ENCODE measurements around the gene ANKS3. TPM values are rescaled to one million over a fixed set of nuclear protein-coding genes. Genes with fewer than 3 reads are reported as not detected.
A peak's percentile ranks its signal among the peaks of the same experiment; 100 is the strongest.

ANKS3 gene
- polyA plus RNA-seq (2014; cell fraction: cytosol; rRNA removed): 33.9 and 46.6 TPM in 2 replicates
- polyA plus RNA-seq (2014; cell fraction: nucleus; rRNA removed): 92.4 and 96.7 TPM in 2 replicates

GRCh38 chr16:4734063-4734729, at the start of gene ANKS3, which contains the start of gene DNAAF8:
TSS of gene ANKS3 (minus strand) at chr16:4734271. CDS start at chr16:4730149, 4,122 bp downstream.
TSS of gene DNAAF8 (plus strand) at chr16:4734537. CDS start at chr16:4736515, 1,978 bp downstream.
- peak; percentile 95 for DNase-seq (ENCODE audit: low spot score)

- DNase-seq (ENCODE audit: low spot score): no peak
Observed at GRCh38 chr16:4783251-4783950, 49.3 kb upstream of the ANKS3 start.

GRCh38 chr16:4780235-4780634, 46.2 kb upstream of the ANKS3 start:
- DNase-seq (ENCODE audit: low spot score): no peak

- DNase-seq (ENCODE audit: low spot score): no peak
Observed at GRCh38 chr16:4778050-4778392, 44.0 kb upstream of the ANKS3 start.

GRCh38 chr16:4777339-4778049, 43.4 kb upstream of the ANKS3 start:
- DNase-seq (ENCODE audit: low spot score): no peak

- no peak for DNase-seq (ENCODE audit: low spot score)
Observed at GRCh38 chr16:4776141-4776705, 42.2 kb upstream of the ANKS3 start.

GRCh38 chr16:4775005-4775404, 40.9 kb upstream of the ANKS3 start:
- DNase-seq (ENCODE audit: low spot score): no peak

GRCh38 chr16:4772351-4772750, 38.3 kb upstream of the ANKS3 start:
- DNase-seq (ENCODE audit: low spot score): no peak

GRCh38 chr16:4771646-4772045, 37.6 kb upstream of the ANKS3 start:
- DNase-seq (ENCODE audit: low spot score): peak; percentile 76

- no peak for DNase-seq (ENCODE audit: low spot score)
Observed at GRCh38 chr16:4769306-4769638, 35.2 kb upstream of the ANKS3 start.

GRCh38 chr16:4768549-4769305, 34.7 kb upstream of the ANKS3 start:
- DNase-seq (ENCODE audit: low spot score): peak; percentile 97

GRCh38 chr16:4767872-4768548, 33.9 kb upstream of the ANKS3 start:
- DNase-seq (ENCODE audit: low spot score): no peak

GRCh38 chr16:4766875-4767628, 33.0 kb upstream of the ANKS3 start, which contains the start of gene ZNF500:
TSS of gene ZNF500 (minus strand) at chr16:4767162. CDS start at chr16:4765978, 1,184 bp downstream.
- peak; percentile 95 for DNase-seq (ENCODE audit: low spot score)

GRCh38 chr16:4765511-4766474, 31.7 kb upstream of the ANKS3 start:
- no peak for DNase-seq (ENCODE audit: low spot score)

GRCh38 chr16:4763791-4764190, 29.7 kb upstream of the ANKS3 start:
- no peak for DNase-seq (ENCODE audit: low spot score)

- no peak for DNase-seq (ENCODE audit: low spot score)
Observed at GRCh38 chr16:4762205-4762604, 28.1 kb upstream of the ANKS3 start.

- DNase-seq (ENCODE audit: low spot score): no peak
Observed at GRCh38 chr16:4760221-4760910, 26.3 kb upstream of the ANKS3 start.

- no peak for DNase-seq (ENCODE audit: low spot score)
Observed at GRCh38 chr16:4755687-4756086, 21.6 kb upstream of the ANKS3 start.

All from SK-N-DZ (cell line).